Hematopoietic multipotent progenitor cell treated with erythropoietin and hydrocortisone succinate and interleukin-3 and kit ligand, for 17 days (in vitro differentiated cells): ENCODE data around the gene FOXM1.
"Not testable (repeated sequence)": the region's sequence is repeated elsewhere in the genome, so short reads cannot be mapped to it uniquely, and the experiment has no call there.

Experiments
- DNase-seq: peaks from one replicate; pipeline ENCODE4 v3.0.0-alpha.2; 2015; ENCODE audit warnings: low spot score

FOXM1 gene

GRCh38 chr12:2879853-2880252 is 2.9 kb upstream of the FOXM1 start:
- DNase-seq = peak; percentile 45

- DNase-seq = peak; percentile 32
These were observed 1.2 kb upstream of the FOXM1 start for GRCh38 chr12:2877953-2878732.

- no peak for DNase-seq
These were observed 435 bp downstream of the FOXM1 start for GRCh38 chr12:2876431-2877046.

- DNase-seq = not testable (repeated sequence)
These were observed 7.9 kb downstream of the FOXM1 start for GRCh38 chr12:2868986-2869632.

GRCh38 chr12:2864198-2864597 is 12.8 kb downstream of the FOXM1 start:
- no peak for DNase-seq

GRCh38 chr12:2863402-2863801 is 13.6 kb downstream of the FOXM1 start:
- not testable (repeated sequence) for DNase-seq

GRCh38 chr12:2862876-2863275 is 14.1 kb downstream of the FOXM1 start:
- DNase-seq = no peak

- no peak for DNase-seq
These were observed 16.8 kb downstream of the FOXM1 start for GRCh38 chr12:2860170-2860569.

- DNase-seq = no peak
These were observed 18.0 kb downstream of the FOXM1 start for GRCh38 chr12:2858944-2859421.

- no peak for DNase-seq
These were observed 18.6 kb downstream of the FOXM1 start for GRCh38 chr12:2858334-2858733.

- no peak for DNase-seq
These were observed 19.4 kb downstream of the FOXM1 start for GRCh38 chr12:2857576-2857975.

- DNase-seq = no peak
These were observed 19.9 kb downstream of the FOXM1 start, which contains the start of gene TEX52 for GRCh38 chr12:2857021-2857431. TSS of gene TEX52 (minus strand) at chr12:2857039. CDS start at chr12:2857026, 13 bp downstream.

GRCh38 chr12:2856051-2856450 is 20.9 kb downstream of the FOXM1 start:
- no peak for DNase-seq

- no peak for DNase-seq
These were observed 21.4 kb downstream of the FOXM1 start for GRCh38 chr12:2855546-2855945.

- DNase-seq = no peak
These were observed 22.1 kb downstream of the FOXM1 start for GRCh38 chr12:2854669-2855453.

GRCh38 chr12:2853626-2854025 is 23.3 kb downstream of the FOXM1 start:
- peak; percentile 61 for DNase-seq

GRCh38 chr12:2851931-2852330 is 25.0 kb downstream of the FOXM1 start:
- DNase-seq = no peak

GRCh38 chr12:2845280-2845679 is 31.7 kb downstream of the FOXM1 start:
- DNase-seq = no peak

GRCh38 chr12:2844786-2845185 is 32.2 kb downstream of the FOXM1 start:
- no peak for DNase-seq

- no peak for DNase-seq
These were observed 34.0 kb downstream of the FOXM1 start for GRCh38 chr12:2842948-2843347.

GRCh38 chr12:2841056-2841650 is 35.8 kb downstream of the FOXM1 start:
- peak; percentile 15 for DNase-seq

- no peak for DNase-seq
These were observed 40.4 kb downstream of the FOXM1 start for GRCh38 chr12:2836574-2836973.
